ENCODE measurements around the gene DYNLT4.
"Not testable (repeated sequence)": the region's sequence is repeated elsewhere in the genome, so short reads cannot be mapped to it uniquely, and the experiment has no call there.

The DYNLT4 gene

GRCh38 chr1:44806704-44807363 lies at the start of gene DYNLT4:
TSS of gene DYNLT4 (minus strand) at chr1:44807351. CDS start at chr1:44806668, 683 bp downstream.
- DNase-seq (ENCODE audit: low read depth in 4 of 4, low spot score in 1 of 4), result no peak

GRCh38 chr1:44855742-44856141 lies 48.6 kb upstream of the DYNLT4 start:
- DNase-seq (ENCODE audit: low read depth in 4 of 4, low spot score in 1 of 4), result no peak

- DNase-seq (ENCODE audit: low read depth in 4 of 4, low spot score in 1 of 4), result no peak
These were observed 47.8 kb upstream of the DYNLT4 start for GRCh38 chr1:44854970-44855369.

- no peak for DNase-seq (ENCODE audit: low read depth in 4 of 4, low spot score in 1 of 4)
These were observed 46.0 kb upstream of the DYNLT4 start for GRCh38 chr1:44853201-44853600.

- no peak for DNase-seq (ENCODE audit: low read depth in 4 of 4, low spot score in 1 of 4)
These were observed 44.2 kb upstream of the DYNLT4 start for GRCh38 chr1:44851308-44851707.

GRCh38 chr1:44849575-44850132 lies 42.5 kb upstream of the DYNLT4 start:
- DNase-seq (ENCODE audit: low read depth in 4 of 4, low spot score in 1 of 4), result no peak

- DNase-seq (ENCODE audit: low read depth in 4 of 4, low spot score in 1 of 4), result no peak
These were observed 41.5 kb upstream of the DYNLT4 start for GRCh38 chr1:44848456-44849181.

- no peak for DNase-seq (ENCODE audit: low read depth in 4 of 4, low spot score in 1 of 4)
These were observed 40.7 kb upstream of the DYNLT4 start for GRCh38 chr1:44847845-44848244.

GRCh38 chr1:44846985-44847384 lies 39.8 kb upstream of the DYNLT4 start:
- no peak for DNase-seq (ENCODE audit: low read depth in 4 of 4, low spot score in 1 of 4)

GRCh38 chr1:44842862-44843655 lies 35.9 kb upstream of the DYNLT4 start, which contains the start of gene PTCH2:
TSS of gene PTCH2 (minus strand) at chr1:44843253. CDS start at chr1:44842932, 321 bp downstream.
- DNase-seq (ENCODE audit: low read depth in 4 of 4, low spot score in 1 of 4), result no peak

GRCh38 chr1:44842486-44842861 lies 35.3 kb upstream of the DYNLT4 start:
- no peak for DNase-seq (ENCODE audit: low read depth in 4 of 4, low spot score in 1 of 4)

- no peak for DNase-seq (ENCODE audit: low read depth in 4 of 4, low spot score in 1 of 4)
These were observed 32.4 kb upstream of the DYNLT4 start for GRCh38 chr1:44839576-44839975.

- not testable (repeated sequence) for DNase-seq (ENCODE audit: low read depth in 4 of 4, low spot score in 1 of 4)
These were observed 31.1 kb upstream of the DYNLT4 start for GRCh38 chr1:44838294-44838693.

- peak; percentile 78 to 85 (median 80) for DNase-seq (ENCODE audit: low read depth in 4 of 4, low spot score in 1 of 4)
These were observed 28.9 kb upstream of the DYNLT4 start for GRCh38 chr1:44835738-44836675.

GRCh38 chr1:44834328-44834727 lies 27.2 kb upstream of the DYNLT4 start:
- no peak for DNase-seq (ENCODE audit: low read depth in 4 of 4, low spot score in 1 of 4)

- no peak for DNase-seq (ENCODE audit: low read depth in 4 of 4, low spot score in 1 of 4)
These were observed 25.0 kb upstream of the DYNLT4 start for GRCh38 chr1:44832056-44832705.

- DNase-seq (ENCODE audit: low read depth in 4 of 4, low spot score in 1 of 4), result no peak
These were observed 24.4 kb upstream of the DYNLT4 start for GRCh38 chr1:44831516-44831915.

GRCh38 chr1:44830900-44831304 lies 23.8 kb upstream of the DYNLT4 start:
- no peak for DNase-seq (ENCODE audit: low read depth in 4 of 4, low spot score in 1 of 4)

- DNase-seq (ENCODE audit: low read depth in 4 of 4, low spot score in 1 of 4), result no peak
These were observed 22.6 kb upstream of the DYNLT4 start for GRCh38 chr1:44829506-44830384.

Measured in stimulated activated CD4-positive, alpha-beta T cell treated with anti-CD3 and anti-CD28 coated beads, Interleukin-1b, Interleukin-23, amount 100 ng/mL, for 24 hours (primary cell).